GM21360 (cell line): ENCODE measurements around the gene MAEA.

Experiments
- ATAC-seq: cut with Tn5 transposase; IDR thresholded peaks from one replicate; pipeline ENCODE4 v1.9.1; 2021; ENCODE audit warnings: mild to moderate bottlenecking, moderate library complexity; ENCODE audit not compliant: unreplicated experiment

The MAEA gene

GRCh38 chr4:1349359-1350168, 59.9 kb downstream of the MAEA start:
- no peak for ATAC-seq

DNA sequence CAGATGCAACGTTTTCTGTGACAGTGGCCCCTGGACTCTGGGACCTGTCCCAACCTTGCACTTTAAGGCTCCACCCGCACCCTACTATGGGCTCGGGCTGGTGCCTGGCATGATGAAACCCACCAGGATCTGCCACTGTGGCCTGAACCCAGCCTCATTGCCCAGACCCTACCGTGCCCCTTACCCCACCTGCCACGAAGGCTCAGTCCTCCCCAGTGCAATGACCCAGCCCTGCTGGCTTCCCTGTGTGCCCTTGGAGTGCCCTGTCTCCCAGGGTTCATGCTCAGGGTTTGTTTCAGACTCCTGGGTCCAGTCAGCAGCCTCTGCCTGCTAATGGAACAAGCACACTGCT, 60.5 kb downstream of the MAEA start:
- ATAC-seq, result no peak

DNA sequence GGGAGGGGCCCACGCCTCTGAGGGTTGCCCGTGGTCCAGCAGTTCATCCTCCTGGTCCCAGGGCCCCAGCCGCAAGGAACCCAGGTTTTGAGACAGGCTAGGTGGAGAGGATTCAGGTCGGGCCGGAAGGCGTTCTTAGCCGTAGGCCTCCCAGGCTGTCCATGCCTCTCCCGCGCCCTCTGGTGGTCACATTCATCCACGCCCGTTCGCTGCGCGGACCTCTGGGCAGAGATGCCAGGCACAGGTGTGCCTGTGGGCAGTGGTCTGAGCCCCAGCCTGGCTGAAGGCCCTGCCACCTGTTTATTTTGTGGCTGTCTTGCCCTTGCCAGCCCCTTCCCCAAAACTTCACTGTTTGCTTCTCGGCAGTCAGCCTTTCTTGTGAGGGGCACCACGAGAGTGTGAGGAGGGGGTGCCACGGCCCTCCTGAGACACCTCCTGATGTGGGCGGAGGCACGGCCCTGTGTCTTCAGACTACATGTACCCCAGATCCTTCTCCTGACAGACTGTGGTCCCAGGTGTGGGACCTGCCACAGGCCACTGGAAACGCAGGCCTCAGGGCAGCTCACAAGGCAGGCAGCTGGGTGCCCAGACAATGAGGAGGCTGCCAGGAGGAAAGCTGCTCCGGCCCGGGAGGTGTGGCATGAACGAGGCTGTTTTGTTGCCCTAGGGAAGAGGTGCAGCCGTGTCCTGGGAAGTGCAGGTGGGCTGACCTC, 62.3 kb downstream of the MAEA start:
- no peak for ATAC-seq

DNA sequence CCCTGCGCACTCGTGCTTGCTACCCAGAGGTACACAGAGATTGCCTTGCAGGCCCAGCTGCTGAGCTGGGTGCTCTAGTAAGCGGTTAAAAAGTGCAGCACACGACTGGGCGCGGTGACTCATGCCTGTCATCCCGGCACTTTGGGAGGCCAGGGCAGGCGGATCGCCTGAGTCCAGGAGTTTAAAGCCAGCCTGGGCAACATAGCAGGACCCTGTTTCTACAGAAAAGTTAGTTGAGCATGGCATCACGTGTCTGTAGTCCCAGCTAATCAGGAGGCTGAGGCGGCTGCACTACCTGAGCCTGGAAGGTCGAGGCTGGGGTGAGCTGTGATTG, 62.8 kb downstream of the MAEA start:
- no peak for ATAC-seq

- no peak for ATAC-seq
These were observed 63.7 kb downstream of the MAEA start for GRCh38 chr4:1353186-1354055.

GRCh38 chr4:1354136-1354982, 64.7 kb downstream of the MAEA start:
- no peak for ATAC-seq

- no peak for ATAC-seq
These were observed 65.2 kb downstream of the MAEA start for GRCh38 chr4:1354983-1355275.

DNA sequence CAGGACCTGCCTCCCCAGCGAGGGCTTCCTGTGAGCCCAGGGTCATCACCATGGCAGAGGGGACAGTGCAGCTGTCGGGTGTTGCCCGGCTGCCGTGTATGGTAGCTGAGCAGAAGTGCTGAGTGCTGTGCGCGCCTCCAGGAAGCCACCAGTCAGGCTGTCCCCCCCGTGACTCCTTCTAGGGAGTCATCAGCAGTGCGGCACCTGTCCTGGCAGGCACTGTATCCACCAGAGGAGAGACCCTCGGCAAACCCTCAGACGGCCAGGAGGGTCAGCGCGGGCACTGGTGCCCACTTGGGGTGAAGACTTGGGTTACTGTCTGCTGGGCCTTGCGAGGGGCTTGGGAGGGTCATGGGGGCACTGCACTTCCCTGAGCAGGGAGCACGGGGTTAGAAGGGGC, 65.7 kb downstream of the MAEA start:
- ATAC-seq, result no peak

DNA sequence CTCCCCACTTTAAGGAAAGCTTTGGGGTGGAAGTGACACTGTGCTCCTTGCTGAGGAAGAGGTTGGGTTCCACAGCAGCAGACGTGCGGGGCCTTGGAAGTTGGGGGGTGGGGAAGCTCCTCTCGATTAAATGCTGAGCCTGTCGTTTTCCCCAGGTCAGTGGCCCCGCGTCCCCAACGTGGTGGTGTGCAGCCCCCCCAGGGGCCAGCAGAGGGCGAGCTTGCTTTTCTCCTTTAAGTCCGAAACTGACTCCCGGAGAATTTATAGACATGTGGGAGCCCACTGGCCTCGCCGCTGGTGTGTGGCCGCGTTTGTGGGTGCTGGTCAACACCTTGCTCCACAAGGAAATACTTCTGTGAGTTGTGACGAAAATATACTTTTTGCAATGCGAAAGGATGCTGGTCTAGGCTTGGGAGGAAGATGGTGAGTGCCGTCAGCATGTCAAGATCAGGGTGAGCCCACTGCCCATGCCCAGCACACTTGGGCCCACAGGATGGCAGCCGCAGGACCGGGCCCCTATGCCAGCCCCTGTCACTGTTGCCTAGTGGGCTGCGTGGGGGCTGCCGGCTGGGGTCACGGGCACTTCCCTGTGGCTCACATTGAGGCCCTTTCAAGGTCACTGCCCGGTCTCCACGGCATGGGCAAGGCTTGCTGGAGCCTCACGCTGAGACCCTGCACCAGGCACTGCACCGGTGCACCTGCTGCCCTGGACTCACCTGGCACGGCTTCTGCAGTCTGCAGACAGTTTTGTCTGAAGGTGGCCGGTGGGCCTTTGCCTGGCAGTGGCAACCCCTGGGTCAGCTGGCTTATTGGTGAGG, 66.7 kb downstream of the MAEA start:
- no peak for ATAC-seq

DNA sequence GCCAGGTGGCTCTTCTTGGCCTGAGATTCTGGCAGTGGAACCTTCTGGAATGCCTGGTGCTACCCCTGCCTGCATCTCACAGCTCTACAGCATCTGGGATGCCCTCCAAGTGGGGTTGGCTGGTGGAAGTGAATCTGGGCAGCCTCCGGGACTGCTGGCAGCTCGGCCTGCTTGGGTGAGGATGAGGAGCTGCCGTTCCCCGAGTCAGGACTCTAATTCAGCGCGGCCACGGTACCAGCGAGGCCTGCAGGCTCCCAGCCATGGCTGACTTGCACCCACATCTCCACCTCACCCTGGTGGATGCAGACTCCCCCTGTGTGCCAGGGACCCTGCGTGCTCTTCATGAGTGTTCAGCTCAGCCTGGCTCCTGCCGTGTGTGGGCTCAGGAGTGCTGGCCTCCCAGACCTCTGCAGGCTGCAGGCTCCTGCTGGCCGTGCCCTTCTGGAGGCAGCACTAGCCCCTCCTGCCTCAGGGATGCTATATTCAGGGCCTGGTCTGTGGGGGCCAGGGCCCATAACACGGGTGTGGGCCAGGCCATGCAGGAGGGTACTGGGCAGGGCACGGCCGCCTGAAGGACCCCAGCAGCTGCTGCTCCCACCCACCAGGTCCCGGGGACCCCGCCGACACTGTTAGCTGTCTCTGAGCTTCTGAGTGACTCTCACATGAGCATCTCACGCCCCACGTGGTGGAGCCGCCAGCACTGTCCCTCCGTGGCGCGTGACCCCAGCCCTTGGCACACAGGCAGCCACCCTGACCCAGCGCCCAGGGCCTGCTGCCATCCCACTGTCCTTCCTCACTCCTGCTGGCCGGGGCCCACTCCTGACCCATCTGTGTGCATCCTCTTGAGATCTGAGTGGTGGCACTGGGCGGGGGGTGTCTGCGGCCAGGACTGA, 67.9 kb downstream of the MAEA start:
- ATAC-seq, result no peak

- no peak for ATAC-seq
These were observed 68.9 kb downstream of the MAEA start for GRCh38 chr4:1358421-1359143.

GRCh38 chr4:1359144-1359501, 69.4 kb downstream of the MAEA start:
- ATAC-seq, result no peak

GRCh38 chr4:1359976-1360375, 70.3 kb downstream of the MAEA start:
- ATAC-seq, result no peak

DNA sequence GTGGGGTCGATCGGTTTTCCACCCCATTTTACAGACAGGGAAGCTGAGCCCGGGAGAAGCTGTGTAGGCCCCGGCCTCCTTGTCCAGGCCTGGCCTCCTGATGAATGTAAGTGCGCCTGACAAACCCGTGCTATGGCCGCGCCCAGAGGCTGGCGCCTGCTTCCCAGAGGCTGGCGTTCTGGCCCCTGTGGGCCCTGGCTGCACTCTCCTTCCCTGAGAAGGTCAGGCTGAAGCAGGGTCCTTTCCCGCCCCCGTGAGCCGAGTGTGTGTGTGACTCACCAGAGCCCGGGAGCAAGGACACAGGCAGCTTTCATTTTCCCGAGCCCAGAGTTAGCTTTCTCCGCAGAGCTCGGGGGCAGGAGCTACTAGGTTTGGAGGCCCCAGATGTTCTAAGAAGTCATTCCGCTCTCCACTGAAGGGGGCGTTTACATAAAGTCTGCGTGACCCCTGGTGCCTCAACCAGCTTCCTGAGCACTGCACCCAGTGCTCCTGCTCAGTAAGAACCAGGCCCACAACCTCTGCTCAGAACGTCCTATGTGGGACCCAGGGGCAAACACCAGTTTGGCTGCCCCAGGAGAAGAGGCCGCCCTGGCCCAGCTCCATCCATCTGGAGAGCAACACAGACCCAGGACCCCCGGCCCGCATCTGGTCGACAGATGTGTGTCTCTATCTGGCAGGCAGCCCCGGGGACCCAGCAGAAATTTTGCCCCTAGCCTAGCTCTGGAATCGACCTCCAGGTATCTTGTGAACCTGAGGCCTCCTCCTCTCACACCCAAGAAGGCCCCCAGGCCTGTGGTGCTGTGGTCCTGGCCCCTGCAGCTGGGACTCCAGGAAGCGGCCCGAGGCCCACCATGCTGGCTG, 71.0 kb downstream of the MAEA start:
- ATAC-seq, result no peak

- ATAC-seq, result no peak
These were observed 71.7 kb downstream of the MAEA start for GRCh38 chr4:1361431-1361830.

- no peak for ATAC-seq
These were observed 72.4 kb downstream of the MAEA start for GRCh38 chr4:1362046-1362445.

DNA sequence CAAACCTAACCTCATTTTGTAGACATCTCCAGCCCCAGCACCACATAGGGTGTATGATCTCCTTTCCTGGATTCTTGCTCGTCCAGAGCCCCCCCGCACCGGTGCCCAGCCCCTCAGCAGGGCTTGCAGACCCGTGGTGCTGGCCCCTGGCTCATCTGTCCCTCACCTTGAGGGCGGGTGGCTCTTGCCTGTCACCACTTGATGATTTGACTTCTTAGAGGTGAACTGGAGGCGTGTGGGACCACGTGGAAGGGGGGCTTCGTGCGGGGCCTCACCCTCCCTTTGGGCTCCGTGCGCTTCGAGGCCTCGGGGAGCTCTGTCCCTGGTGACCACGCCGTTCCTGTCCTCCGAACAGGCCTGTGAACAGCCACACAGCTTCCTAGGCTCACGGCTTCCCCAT, 72.8 kb downstream of the MAEA start:
- ATAC-seq, result no peak

GRCh38 chr4:1363513-1363912, 73.8 kb downstream of the MAEA start:
- ATAC-seq, result no peak
